Activated CD4-positive, alpha-beta T cell treated with anti-CD3 and anti-CD28 coated beads, Interleukin-2, amount 50 U/mL, for 1 hour (primary cell): ENCODE measurements around the gene PTMS.
"Not testable (repeated sequence)": the region's sequence is repeated elsewhere in the genome, so short reads cannot be mapped to it uniquely, and the experiment has no call there.

ENCODE experiments used
- DNase-seq: peaks from one replicate; pipeline ENCODE4 v3.0.0-alpha.2; 2020

PTMS gene

GRCh38 chr12:6765634-6766581, at the start of gene PTMS:
PTMS (plus strand) TSS chr12:6766363; CDS start chr12:6766706, 343 bp downstream.
- no peak for DNase-seq

GRCh38 chr12:6716874-6717437, 49.2 kb upstream of the PTMS start:
- DNase-seq = no peak

- DNase-seq = no peak
Measured at GRCh38 chr12:6722863-6723262, 43.3 kb upstream of the PTMS start.

- DNase-seq = peak; percentile 91
Measured at GRCh38 chr12:6723607-6724408, 42.4 kb upstream of the PTMS start, which contains the start of gene COPS7A. COPS7A (plus strand) TSS chr12:6724046; CDS start chr12:6724657, 611 bp downstream.

GRCh38 chr12:6724409-6724797, 41.8 kb upstream of the PTMS start:
- DNase-seq = peak; percentile 6

- no peak for DNase-seq
Measured at GRCh38 chr12:6725350-6725749, 40.8 kb upstream of the PTMS start.

GRCh38 chr12:6729186-6729585, 37.0 kb upstream of the PTMS start:
- no peak for DNase-seq

- no peak for DNase-seq
Measured at GRCh38 chr12:6730169-6730568, 36.0 kb upstream of the PTMS start.

GRCh38 chr12:6734506-6735387, 31.4 kb upstream of the PTMS start:
- DNase-seq = no peak

GRCh38 chr12:6735448-6736191, 30.5 kb upstream of the PTMS start:
- DNase-seq = peak; percentile 32

- no peak for DNase-seq
Measured at GRCh38 chr12:6736754-6737153, 29.4 kb upstream of the PTMS start.

- DNase-seq = not testable (repeated sequence)
Measured at GRCh38 chr12:6742080-6742479, 24.1 kb upstream of the PTMS start.

- no peak for DNase-seq
Measured at GRCh38 chr12:6742834-6743233, 23.3 kb upstream of the PTMS start.

GRCh38 chr12:6743300-6743699, 22.9 kb upstream of the PTMS start:
- not testable (repeated sequence) for DNase-seq

GRCh38 chr12:6745741-6746525, 20.2 kb upstream of the PTMS start:
- no peak for DNase-seq

GRCh38 chr12:6747216-6747615, 18.9 kb upstream of the PTMS start:
- no peak for DNase-seq

- no peak for DNase-seq
Measured at GRCh38 chr12:6748761-6749160, 17.4 kb upstream of the PTMS start.

- no peak for DNase-seq
Measured at GRCh38 chr12:6750506-6750905, 15.7 kb upstream of the PTMS start.

- no peak for DNase-seq
Measured at GRCh38 chr12:6751767-6752166, 14.4 kb upstream of the PTMS start.

GRCh38 chr12:6752167-6752920, 13.8 kb upstream of the PTMS start:
- DNase-seq = no peak
